Fibroblast of mammary gland (primary cell): ENCODE measurements around the gene NEGR1.

Experiments
- DNase-seq: peaks from one replicate; pipeline ENCODE4 v3.0.0-alpha.2; 2010; ENCODE audit warnings: low read depth
- H3K4me3 ChIP-seq: 2 replicates; pipeline ENCODE4 v1.5.1; 2011; ENCODE audit warnings: low read depth, mild to moderate bottlenecking, low read length, moderate library complexity; ENCODE audit not compliant: control insufficient read depth
- TF ChIP-seq, protein P1 (sequence below): conservative IDR thresholded peaks from 2 replicates; pipeline ENCODE4 v1.5.1; 2011; ENCODE audit warnings: low read depth, low read length, inconsistent platforms; ENCODE audit not compliant: control insufficient read depth, insufficient read depth

The NEGR1 gene

DNA sequence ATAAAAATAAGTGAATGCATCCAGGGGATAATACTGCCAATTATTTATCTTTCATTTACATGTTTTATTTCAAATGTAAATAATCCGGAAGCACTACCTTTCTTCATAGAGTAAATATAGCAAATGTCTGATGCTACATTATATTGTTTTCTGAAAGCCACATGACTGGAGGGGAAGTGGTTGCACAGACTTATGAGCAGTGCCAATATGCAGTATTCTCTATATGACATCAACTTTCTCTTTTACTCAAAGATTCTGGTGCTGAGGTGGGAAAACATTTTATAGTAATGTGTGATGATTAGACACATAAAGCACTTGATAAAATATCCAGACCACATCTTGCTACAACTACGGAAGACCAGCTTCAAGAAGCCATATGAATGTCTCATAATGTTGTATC is 314.7 kb downstream of the NEGR1 start:
- no peak overlapping the region for H3K4me3 ChIP-seq
- DNase-seq: no peak
- TF ChIP-seq, protein P1, sequence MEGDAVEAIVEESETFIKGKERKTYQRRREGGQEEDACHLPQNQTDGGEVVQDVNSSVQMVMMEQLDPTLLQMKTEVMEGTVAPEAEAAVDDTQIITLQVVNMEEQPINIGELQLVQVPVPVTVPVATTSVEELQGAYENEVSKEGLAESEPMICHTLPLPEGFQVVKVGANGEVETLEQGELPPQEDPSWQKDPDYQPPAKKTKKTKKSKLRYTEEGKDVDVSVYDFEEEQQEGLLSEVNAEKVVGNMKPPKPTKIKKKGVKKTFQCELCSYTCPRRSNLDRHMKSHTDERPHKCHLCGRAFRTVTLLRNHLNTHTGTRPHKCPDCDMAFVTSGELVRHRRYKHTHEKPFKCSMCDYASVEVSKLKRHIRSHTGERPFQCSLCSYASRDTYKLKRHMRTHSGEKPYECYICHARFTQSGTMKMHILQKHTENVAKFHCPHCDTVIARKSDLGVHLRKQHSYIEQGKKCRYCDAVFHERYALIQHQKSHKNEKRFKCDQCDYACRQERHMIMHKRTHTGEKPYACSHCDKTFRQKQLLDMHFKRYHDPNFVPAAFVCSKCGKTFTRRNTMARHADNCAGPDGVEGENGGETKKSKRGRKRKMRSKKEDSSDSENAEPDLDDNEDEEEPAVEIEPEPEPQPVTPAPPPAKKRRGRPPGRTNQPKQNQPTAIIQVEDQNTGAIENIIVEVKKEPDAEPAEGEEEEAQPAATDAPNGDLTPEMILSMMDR: no peak

- TF ChIP-seq, protein P1: no peak
- DNase-seq: no peak
- no peak overlapping the region for H3K4me3 ChIP-seq
Observed at GRCh38 chr1:71964188-71964587, 318.2 kb downstream of the NEGR1 start.

- no peak overlapping the region for H3K4me3 ChIP-seq
- TF ChIP-seq, protein P1: no peak
- peak; percentile 2 for DNase-seq
Observed at GRCh38 chr1:71956613-71957285, 325.6 kb downstream of the NEGR1 start.

- TF ChIP-seq, protein P1: no peak
- DNase-seq: no peak
Observed at GRCh38 chr1:71950579-71950978, 331.8 kb downstream of the NEGR1 start.

GRCh38 chr1:71949681-71950080 is 332.7 kb downstream of the NEGR1 start:
- TF ChIP-seq, protein P1: no peak
- DNase-seq: no peak
- H3K4me3 ChIP-seq: no peak overlapping the region

More at GRCh38 chr1:71950579-71950978, 331.8 kb downstream of the NEGR1 start:
- H3K4me3 ChIP-seq: no peak overlapping the region

- DNase-seq: no peak
- TF ChIP-seq, protein P1: no peak
- no peak overlapping the region for H3K4me3 ChIP-seq
Observed at GRCh38 chr1:71948561-71948960, 333.8 kb downstream of the NEGR1 start.
